GM19240 (cell line): ENCODE data around the gene EXOSC3.
"Not testable (repeated sequence)": the region's sequence is repeated elsewhere in the genome, so short reads cannot be mapped to it uniquely, and the experiment has no call there.

ENCODE experiments used
- DNase-seq: peaks from one replicate; pipeline ENCODE4 v3.0.0; 2011; ENCODE audit warnings: low spot score; ENCODE audit not compliant: insufficient read length

The EXOSC3 gene

DNA sequence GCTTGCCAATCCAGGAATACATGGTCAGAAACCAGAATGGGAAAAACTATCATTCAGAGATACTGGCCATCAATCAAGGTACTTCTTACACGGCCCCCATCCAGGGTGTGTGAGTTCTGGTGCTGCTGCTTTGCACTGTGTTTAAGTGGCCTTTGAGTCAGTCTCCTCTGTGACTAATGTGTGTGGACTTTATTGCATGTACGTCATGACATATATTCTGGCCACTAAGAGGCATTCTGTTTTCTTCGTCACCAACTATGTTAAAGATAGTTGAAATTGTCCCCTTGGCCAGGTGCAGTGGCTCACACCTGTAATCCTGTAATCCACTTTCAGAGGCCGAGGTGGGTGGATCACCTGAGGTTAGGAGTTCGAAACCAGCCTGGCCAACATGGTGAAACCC, 8.5 kb downstream of the EXOSC3 start:
- no peak for DNase-seq

DNA sequence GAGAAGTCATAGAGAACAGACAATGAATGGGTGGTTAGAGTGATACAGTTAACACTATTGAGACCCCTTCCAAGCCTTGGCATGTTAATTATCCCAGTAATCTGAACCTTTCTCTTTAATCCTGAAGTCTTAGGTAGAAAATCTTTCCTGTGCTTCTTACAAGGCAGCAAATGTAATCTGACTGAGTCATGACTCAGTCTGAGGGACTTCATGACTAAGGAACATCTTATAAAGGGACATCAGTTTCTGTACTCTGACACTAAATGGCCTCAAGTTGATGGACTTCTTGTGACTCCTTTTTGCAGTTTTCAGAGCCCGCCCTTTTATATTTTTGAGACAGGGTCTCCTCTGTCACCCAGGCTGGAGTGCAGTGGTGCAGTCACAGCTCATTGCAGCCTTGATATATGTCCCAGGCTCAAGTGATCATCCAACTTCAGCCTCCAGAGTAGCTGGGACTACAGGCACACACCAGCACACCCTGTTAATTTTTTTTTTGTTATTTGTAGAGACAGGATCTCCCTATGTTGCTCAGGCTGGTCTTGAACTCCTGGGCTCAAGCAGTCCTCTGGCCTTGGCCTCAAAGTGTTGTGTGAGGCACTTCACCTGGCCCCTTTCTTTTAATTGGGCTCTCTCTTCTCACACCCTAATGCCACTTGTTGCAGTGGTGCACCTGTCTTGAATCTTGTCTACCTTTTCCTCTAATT, 9.5 kb downstream of the EXOSC3 start:
- DNase-seq = no peak

- DNase-seq = no peak
These were observed 14.9 kb downstream of the EXOSC3 start for GRCh38 chr9:37769995-37770394.

GRCh38 chr9:37769306-37769705, 15.6 kb downstream of the EXOSC3 start:
- no peak for DNase-seq

DNA sequence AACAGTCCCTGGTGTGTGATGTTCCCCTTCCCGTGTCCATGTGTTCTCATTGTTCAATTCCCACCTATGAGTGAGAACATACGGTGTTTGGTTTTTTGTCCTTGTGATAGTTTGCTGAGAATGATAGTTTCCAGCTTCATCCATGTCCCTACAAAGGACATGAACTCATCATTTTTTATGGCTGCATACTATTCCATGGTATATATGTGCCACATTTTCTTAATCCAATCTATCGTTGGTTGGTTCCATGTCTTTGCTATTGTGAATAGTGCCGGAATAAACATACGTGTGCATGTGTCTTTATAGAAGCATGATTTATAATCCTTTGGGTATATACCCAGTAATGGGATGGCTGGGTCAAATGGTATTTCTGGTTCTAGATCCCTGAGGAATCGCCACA, 19.6 kb downstream of the EXOSC3 start:
- DNase-seq = not testable (repeated sequence)

DNA sequence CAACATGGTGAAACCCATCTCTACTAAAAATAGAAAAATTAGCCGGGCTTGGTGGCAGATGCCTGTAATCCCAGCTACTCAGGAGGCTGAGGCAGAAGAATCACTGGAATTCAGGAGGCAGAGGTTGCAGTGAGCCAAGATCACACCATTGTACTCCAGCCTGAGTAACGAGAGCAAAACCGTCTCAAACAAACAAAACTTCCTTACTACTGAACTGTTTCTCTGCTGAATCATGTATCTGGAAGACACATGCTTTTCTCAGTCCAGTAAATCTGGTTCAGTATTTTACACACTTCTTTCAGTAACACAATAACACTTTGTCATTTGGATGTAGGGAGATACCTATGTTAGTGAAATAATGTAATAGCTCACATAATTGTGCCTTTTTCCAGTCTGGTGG, 23.4 kb downstream of the EXOSC3 start:
- no peak for DNase-seq

DNA sequence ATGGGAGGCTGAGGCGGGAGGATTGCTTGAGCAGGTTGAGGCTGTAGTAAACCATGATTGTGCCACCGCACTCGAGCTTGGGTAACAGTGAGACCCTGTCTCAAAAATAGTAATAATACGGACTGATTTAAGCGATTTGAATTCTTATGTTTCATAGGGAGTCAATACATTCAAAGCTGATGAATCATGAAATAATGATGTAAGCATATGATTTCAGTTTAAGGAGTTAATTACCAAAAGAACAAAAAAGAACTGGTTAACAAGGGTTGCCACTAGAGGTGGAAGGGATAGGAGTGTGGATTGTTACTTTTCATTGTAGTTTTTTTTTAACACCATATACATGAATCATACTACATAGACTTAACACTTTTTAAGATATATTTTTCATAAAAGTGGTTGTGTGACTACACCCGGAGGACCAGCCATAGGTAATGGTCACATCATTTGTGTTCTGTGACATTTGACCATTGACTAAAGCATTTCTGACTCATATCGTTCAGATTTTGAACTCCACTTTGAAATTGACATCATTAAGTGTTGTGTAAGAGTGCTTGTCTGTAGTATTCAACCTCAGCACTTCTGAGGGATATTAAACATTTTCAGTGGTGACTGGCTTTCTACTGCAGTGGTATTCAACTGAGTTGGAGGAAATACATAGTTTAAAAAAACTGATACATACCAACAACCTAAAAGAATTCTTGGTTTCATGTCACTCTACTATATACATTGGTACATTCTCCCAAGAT, 24.3 kb downstream of the EXOSC3 start:
- no peak for DNase-seq

DNA sequence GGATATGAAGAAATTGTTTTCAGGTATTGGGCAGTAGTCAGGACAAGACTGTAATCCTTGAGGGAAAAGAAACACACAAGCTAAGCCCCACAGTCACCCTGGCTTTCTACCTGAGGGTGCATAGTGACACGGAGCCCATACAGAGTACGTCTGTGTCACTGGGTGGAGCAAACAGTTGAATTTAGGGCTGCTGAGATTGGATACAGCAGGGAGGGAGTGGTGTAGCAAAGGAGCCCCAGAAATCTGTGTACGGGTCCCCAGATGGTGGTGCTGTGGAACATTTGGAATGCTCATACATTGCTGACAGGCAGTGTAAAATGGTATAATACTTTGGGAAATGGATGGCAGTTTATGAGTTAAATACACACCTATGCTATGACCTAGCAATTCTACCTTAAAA, 26.1 kb downstream of the EXOSC3 start:
- no peak for DNase-seq

DNA sequence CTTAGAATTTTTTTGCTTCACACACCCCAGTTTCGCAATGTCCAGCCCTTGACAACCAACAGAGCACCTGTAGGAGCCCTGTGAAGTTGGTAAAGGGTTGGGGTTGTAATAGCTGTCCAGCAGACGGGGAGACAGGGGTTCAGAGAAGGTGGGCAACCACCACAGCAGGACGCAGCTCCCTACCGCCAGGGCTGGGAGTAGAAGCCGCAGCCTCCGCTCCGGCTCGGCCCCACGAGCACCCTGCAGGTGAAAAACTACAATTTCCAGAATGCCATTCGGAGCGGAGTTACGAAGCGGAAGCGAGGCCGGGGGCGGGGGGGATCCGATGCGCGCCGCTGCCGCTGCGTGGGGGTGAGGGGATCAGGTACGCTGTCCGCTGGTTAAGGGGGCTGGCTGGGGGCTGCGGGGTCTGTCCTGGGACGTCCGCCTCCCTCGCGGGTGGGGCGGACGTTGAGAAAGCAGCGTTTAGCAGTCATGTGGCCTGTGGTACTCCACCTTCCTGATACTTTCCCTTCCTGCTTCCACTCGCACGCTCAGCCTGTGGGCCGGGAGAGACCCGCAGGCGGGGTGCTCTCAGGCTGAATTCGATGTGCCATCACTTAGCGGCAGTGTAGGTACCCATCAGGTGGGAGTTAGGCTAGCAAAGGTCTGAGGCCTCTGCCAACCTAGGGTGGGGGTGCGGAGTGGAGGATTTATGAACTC, 31.2 kb downstream of the EXOSC3 start, which contains the start of gene TRMT10B:
TRMT10B (plus strand) TSS at position 317 of the 702 bp plus-strand sequence. CDS start 8,127 bp downstream, outside the sequence.
- DNase-seq = peak; percentile 95

GRCh38 chr9:37752642-37753488, 32.0 kb downstream of the EXOSC3 start:
- no peak for DNase-seq

GRCh38 chr9:37752112-37752511, 32.8 kb downstream of the EXOSC3 start:
- DNase-seq = not testable (repeated sequence)

DNA sequence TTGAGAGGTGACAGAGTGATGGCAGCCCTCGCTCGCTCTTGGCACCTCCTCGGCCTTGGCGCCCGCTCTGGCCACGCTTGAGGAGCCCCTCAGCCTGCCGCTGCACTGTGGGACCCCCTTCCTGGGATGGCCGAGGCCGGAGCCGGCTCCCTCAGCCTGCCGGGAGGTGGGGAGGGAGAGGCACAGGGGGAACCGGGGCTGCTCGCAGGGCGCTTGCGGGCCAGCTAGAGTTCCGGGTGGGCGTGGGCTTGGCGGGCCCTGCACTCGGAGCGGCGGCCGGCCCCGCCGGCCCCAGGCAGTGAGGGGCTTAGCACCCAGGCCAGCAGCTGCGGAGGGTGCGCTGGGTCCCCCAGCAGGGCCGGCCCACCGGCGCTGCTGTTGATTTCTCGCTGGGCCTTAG, 33.2 kb downstream of the EXOSC3 start:
- not testable (repeated sequence) for DNase-seq

GRCh38 chr9:37751186-37751585, 33.7 kb downstream of the EXOSC3 start:
- DNase-seq = no peak

DNA sequence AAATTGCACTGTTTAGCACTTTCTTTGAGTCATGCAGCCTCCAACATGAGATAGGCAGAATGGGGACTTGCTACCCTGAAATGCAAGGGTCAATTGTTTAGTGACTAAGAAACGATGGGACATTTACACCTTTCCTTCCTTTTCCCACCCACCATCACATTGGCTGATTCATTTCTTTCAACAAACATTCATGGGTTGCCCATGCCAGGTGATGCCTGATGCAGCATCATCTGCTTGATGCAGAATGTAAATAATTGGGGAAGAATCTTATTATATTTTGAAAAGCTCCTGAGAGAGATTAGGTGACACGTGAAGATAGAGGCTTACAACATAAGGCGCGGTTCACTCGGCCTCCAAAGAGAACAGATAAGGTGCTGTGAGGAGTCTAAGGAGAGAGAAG, 35.7 kb downstream of the EXOSC3 start:
- DNase-seq = no peak

- peak; percentile 84 for DNase-seq
These were observed 37.6 kb downstream of the EXOSC3 start for GRCh38 chr9:37747271-37747753.

DNA sequence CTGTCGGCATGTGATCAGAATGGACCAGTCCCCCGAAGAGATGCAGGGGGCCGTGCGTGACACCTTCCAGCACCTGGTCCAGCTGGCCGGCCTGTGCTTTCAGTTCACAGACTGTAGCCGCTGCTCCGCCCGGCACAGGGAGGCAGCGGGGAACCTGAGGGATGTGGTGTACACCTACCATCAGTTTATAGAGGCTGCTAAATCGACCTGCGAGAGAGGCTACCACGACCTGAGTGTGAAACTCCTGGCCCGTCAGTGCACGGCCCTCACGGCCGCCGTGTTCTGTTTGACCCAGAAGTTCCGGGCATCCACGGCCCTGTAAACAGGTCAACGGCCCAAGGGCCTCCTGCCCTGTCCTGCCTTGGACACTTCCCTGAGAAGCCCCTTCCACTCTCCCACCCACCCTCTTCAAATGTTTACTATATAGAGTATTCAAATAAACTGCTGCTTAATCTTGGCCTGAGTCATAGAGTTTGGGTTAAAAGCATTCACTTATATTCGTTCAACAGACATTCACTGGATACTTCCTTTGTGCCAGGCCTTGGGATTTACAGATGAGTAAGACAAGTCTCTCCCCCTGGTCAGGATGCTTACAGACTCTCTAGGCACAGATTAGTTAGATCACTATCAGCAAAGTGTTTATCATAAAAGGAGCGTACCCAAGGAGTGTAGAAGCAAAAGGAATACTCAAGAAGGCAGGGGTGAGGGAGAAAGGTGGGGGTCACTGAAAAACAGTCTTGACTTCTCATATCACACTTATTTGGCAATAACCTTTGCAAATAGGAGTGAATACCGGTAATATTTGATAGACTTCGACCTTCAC, 38.2 kb downstream of the EXOSC3 start:
- DNase-seq = no peak

- DNase-seq = no peak
These were observed 38.9 kb downstream of the EXOSC3 start for GRCh38 chr9:37745970-37746369.

DNA sequence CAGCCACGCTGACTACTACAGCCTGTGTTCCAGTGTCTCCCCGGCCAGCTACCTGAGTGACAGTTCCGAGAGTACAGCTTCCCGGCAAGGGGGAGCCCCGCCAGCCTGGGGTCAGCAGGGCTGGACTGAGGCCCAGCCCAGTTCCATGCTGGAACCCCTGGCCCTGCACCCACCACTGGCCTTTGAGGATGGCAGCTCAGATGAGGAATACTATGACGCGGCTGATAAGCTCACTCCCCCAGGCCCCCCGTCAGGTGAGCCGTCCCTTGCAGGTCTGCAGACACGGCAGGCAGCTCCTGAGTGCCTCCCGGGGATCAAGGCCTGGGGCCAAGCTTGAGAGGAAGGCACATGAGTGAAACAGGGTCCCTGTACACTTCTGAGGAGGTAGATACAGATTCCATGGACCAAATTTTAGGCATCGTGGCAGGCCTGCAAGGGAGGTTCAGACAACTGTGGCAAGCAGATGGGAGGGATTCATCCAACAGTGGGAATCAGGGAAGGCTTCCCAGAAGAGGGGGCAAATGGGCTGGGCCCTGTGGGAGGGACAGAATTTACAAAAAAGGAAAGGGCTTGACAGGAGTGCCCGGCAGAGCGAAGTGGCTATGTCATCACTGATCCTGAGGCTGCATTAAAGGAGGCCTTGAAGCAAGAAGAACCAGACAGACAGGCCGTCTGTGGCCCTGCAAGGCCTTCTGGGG, 44.1 kb downstream of the EXOSC3 start:
- no peak for DNase-seq

GRCh38 chr9:37740128-37740527, 44.7 kb downstream of the EXOSC3 start:
- DNase-seq = no peak

- DNase-seq = no peak
These were observed 45.6 kb downstream of the EXOSC3 start for GRCh38 chr9:37739222-37739621.
